GM12892 (cell line): ENCODE results near the gene DNAJC24.

Experiments
- POLR2A ChIP-seq: IDR thresholded peaks from 2 replicates; pipeline ENCODE4 v1.6.1; 2011; ENCODE audit warnings: low read depth, low read length, control low read depth
- TAF1 ChIP-seq: IDR thresholded peaks from 2 replicates; pipeline ENCODE4 v1.6.1; 2011; ENCODE audit warnings: low read depth, mild to moderate bottlenecking, control low read depth, low read length, borderline replicate concordance

GRCh38 chr11:31417357-31417756 lies 47.7 kb downstream of the DNAJC24 start:
- TF ChIP-seq TAF1 (no peak), POLR2A (no peak)
